ENCODE data around the gene ACTR3. TPM values are rescaled to one million over a fixed set of nuclear protein-coding genes. Genes with fewer than 3 reads are reported as not detected.

ACTR3 gene
- total and polyA plus RNA-seq, 2 of the 8 experiments (the other 6 are each of a cell fraction or from before 2014, with no cell fraction given), result 51.7 to 184 TPM

DNA sequence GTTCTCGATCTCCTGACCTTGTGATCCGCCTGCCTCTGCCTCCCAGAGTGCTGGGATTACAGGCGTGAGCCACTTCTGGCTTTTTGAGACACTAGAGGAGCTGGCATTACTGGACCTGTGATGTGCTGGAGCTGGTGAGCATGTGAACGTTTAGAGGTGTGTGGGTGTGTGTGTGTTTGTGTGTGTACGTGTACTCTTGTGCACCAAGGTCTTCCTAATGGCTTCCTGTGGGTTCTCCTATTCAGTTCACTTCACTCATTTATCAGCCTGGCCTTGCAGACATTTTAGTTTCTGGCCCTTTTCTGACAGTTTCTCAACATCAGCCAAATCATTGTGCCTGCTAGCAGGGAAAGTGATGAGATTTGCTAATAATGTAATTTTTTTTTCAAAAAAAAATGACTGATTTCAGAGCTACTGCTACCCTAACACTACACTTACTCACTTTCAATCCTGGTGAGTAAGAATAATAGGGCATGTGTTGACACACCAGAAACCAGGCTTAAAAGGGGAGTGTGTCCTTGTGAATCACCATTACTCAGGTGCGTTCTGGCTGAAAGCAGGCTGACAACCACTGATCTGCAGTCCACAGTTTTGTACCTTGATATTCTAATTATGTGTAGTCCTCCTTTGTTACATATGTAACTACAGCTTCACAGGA is 41.0 kb upstream of the ACTR3 start:
- no peak overlapping the region for H4K8ac ChIP-seq (ENCODE audit: extremely low read depth, insufficient read depth, low read length)
- no peak overlapping the region for H3K4me2 ChIP-seq (ENCODE audit: insufficient read depth in 1 of 2, low read depth in 2 of 2, low read length in 2 of 2)

More for the DNA sequence above, 41.0 kb upstream of the ACTR3 start:
- Histone ChIP-seq H2AFZ (ENCODE audit: low read length) (no peak overlapping the region), H3K56ac (replicated peaks; ENCODE audit: insufficient read length, low read depth, low read length) (no peak overlapping the region), H4K20me1 (replicated peaks in 1 of 2; ENCODE audit: control insufficient read depth in 1 of 2, insufficient read depth in 2 of 2, low read length in 2 of 2) (no peaks in the 10 kb centered on the region), H3K9me3 (ENCODE audit: insufficient read depth in 2 of 2, low read depth in 1 of 2, low read length in 1 of 2) (peaks cover 0 to 5% of the 10 kb centered on the region in 2 experiments; a peak in 1 of 4 replicates), H2BK12ac (ENCODE audit: low read depth, low read length) (no peak overlapping the region), H3K4me3 (ENCODE audit: extremely low read depth in 1 of 4, insufficient read depth in 2 of 4, low read depth in 3 of 4, low read length in 4 of 4) (no peak overlapping the region), H2BK15ac (ENCODE audit: low read length) (no peak overlapping the region), H2BK20ac (ENCODE audit: low read length) (no peak overlapping the region), H4K5ac (ENCODE audit: insufficient read length, low read depth, low read length) (no peak overlapping the region), H3K18ac (ENCODE audit: extremely low read depth, low read length) (no peak overlapping the region), H3K27ac (ENCODE audit: low read depth, low read length) (no peak overlapping the region), H3K23ac (ENCODE audit: insufficient read length) (no peak overlapping the region), H3K23me2 (ENCODE audit: low read depth, low read length) (no peaks in the 10 kb centered on the region), H3K79me1 (ENCODE audit: low read depth, low read length) (no peaks in the 10 kb centered on the region), H2BK120ac (replicated peaks; ENCODE audit: low read depth, low read length) (no peak overlapping the region), H4K91ac (replicated peaks; ENCODE audit: insufficient read length, low read length) (no peak overlapping the region), H3K27me3 (replicated peaks in 1 of 4; ENCODE audit: control insufficient read depth in 3 of 4, extremely low read depth in 1 of 4, insufficient read depth in 3 of 4, low read length in 3 of 4) (no peaks in the 10 kb centered on the region), H2AK5ac (ENCODE audit: low read depth, low read length) (no peak overlapping the region), H3K4ac (replicated peaks; ENCODE audit: insufficient read length, low read depth, low read length) (no peak overlapping the region), H3K9ac (replicated peaks in 1 of 4; ENCODE audit: extremely low read depth in 1 of 4, low read depth in 3 of 4, low read length in 3 of 4) (no peak overlapping the region), H3K36me3 (ENCODE audit: control insufficient read depth in 2 of 4, insufficient read depth in 4 of 4, low read length in 3 of 4) (no peaks in the 10 kb centered on the region), H2BK5ac (ENCODE audit: low read depth, low read length) (no peak overlapping the region), H3K14ac (ENCODE audit: insufficient read length) (no peak overlapping the region), H3K4me1 (replicated peaks in 1 of 4; ENCODE audit: control insufficient read depth in 3 of 4, insufficient read depth in 4 of 4, low read length in 3 of 4) (no peaks in the 10 kb centered on the region), H3K79me2 (ENCODE audit: control insufficient read depth in 1 of 2, insufficient read depth in 2 of 2, low read length in 2 of 2) (no peaks in the 10 kb centered on the region)
- WGBS, 2 experiments (ENCODE audit: extremely low coverage in 1 of 2, insufficient coverage in 1 of 2, insufficient read length in 1 of 2, insufficient replicate concordance in 2 of 2, low coverage in 1 of 2, low lambda C conversion rate in 2 of 2, missing lambda C conversion rate in 1 of 2), result 84% methylated on average over 6 of the region's 6 CpGs; no CpG with 5 or more reads in 1 of the 2 experiments
- DNase-seq (ENCODE audit: low read depth in 1 of 2, low spot score in 2 of 2) (no peak), FAIRE-seq (no peak)
- CTCF ChIA-PET (ENCODE audit: partially characterized antibody), result no interaction called here
- POLR2A ChIA-PET (ENCODE audit: partially characterized antibody), result no interaction called here
- TF ChIP-seq ZNF274 (IDR thresholded peaks at IDR 0.05; ENCODE audit: borderline replicate concordance, extremely low read depth, low read length), result no peak
- TF ChIP-seq, protein P1, sequence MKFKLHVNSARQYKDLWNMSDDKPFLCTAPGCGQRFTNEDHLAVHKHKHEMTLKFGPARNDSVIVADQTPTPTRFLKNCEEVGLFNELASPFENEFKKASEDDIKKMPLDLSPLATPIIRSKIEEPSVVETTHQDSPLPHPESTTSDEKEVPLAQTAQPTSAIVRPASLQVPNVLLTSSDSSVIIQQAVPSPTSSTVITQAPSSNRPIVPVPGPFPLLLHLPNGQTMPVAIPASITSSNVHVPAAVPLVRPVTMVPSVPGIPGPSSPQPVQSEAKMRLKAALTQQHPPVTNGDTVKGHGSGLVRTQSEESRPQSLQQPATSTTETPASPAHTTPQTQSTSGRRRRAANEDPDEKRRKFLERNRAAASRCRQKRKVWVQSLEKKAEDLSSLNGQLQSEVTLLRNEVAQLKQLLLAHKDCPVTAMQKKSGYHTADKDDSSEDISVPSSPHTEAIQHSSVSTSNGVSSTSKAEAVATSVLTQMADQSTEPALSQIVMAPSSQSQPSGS (IDR thresholded peaks at IDR 0.05; ENCODE audit: low read length), result no peak
- TF ChIP-seq CHD1 (IDR thresholded peaks at IDR 0.05; ENCODE audit: low read depth, low read length), result no peak
- no peak for TF ChIP-seq BACH1 (IDR thresholded peaks at IDR 0.05; ENCODE audit: low read length)
- no peak for TF ChIP-seq SIN3A (conservative IDR thresholded peaks at IDR 0.05 in 1 of 2, IDR thresholded peaks at IDR 0.05 in 1 of 2; ENCODE audit: low read depth in 1 of 2, low read length in 2 of 2)
- TF ChIP-seq CEBPB (IDR thresholded peaks at IDR 0.05; ENCODE audit: low read depth, low read length), result no peak
- TF ChIP-seq, protein P2, sequence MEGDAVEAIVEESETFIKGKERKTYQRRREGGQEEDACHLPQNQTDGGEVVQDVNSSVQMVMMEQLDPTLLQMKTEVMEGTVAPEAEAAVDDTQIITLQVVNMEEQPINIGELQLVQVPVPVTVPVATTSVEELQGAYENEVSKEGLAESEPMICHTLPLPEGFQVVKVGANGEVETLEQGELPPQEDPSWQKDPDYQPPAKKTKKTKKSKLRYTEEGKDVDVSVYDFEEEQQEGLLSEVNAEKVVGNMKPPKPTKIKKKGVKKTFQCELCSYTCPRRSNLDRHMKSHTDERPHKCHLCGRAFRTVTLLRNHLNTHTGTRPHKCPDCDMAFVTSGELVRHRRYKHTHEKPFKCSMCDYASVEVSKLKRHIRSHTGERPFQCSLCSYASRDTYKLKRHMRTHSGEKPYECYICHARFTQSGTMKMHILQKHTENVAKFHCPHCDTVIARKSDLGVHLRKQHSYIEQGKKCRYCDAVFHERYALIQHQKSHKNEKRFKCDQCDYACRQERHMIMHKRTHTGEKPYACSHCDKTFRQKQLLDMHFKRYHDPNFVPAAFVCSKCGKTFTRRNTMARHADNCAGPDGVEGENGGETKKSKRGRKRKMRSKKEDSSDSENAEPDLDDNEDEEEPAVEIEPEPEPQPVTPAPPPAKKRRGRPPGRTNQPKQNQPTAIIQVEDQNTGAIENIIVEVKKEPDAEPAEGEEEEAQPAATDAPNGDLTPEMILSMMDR (IDR thresholded peaks at IDR 0.05; ENCODE audit: control extremely low read depth in 1 of 3, insufficient read depth in 1 of 3, low read depth in 1 of 3, low read length in 3 of 3), result no peak
- TF ChIP-seq KDM4A (IDR thresholded peaks at IDR 0.05; ENCODE audit: low read depth, low read length, severe bottlenecking), result no peak
